ENCODE results near the gene PTPRN2. TPM values are rescaled to one million over a fixed set of nuclear protein-coding genes. Genes with fewer than 3 reads are reported as not detected.

PTPRN2 gene
- total RNA-seq, 1 experiment from 2014 or later, result 0.11 TPM

GRCh38 chr7:157675427-157675927 lies 912.1 kb downstream of the PTPRN2 start:
- Histone ChIP-seq H3K9me3 (ENCODE audit: low read depth, low read length, poor library complexity, severe bottlenecking) (no peaks in the 10 kb centered on the region), H3K27ac (ENCODE audit: low read depth, low read length, poor library complexity, severe bottlenecking) (no peak overlapping the region), H3K4me3 (ENCODE audit: low read depth, low read length, poor library complexity, severe bottlenecking) (no peak overlapping the region), H3K27me3 (replicated peaks; ENCODE audit: insufficient read depth, low read depth, low read length, poor library complexity) (peaks cover 64% of the 10 kb centered on the region), H3K36me3 (ENCODE audit: insufficient read depth, low read length, poor library complexity, severe bottlenecking) (no peaks in the 10 kb centered on the region), H3K4me1 (ENCODE audit: insufficient read depth, low read length, poor library complexity, severe bottlenecking) (peaks cover 4% of the 10 kb centered on the region)
- POLR2A ChIA-PET (ENCODE audit: low non-redundant PET), result no interaction called here
- intact Hi-C loops (cut with micrococcal nuclease; ENCODE audit: unreplicated experiment), result no loop called here
- DNase-seq (ENCODE audit: low spot score), result no peak
- CTCF ChIA-PET, result no interaction called here
- no TSS peak for BruUV-seq (replicated peaks)
- TF ChIP-seq EZH2 (IDR thresholded peaks at IDR 0.05; ENCODE audit: borderline replicate concordance, low read depth, low read length, poor library complexity, severe bottlenecking) (no peak), CTCF (conservative IDR thresholded peaks at IDR 0.05; ENCODE audit: low read depth, low read length) (no peak)

GRCh38 chr7:157674715-157675426 lies 912.8 kb downstream of the PTPRN2 start:
- Histone ChIP-seq H3K4me1 (ENCODE audit: insufficient read depth, low read length, poor library complexity, severe bottlenecking) (peaks cover 4% of the 10 kb centered on the region), H3K27ac (ENCODE audit: low read depth, low read length, poor library complexity, severe bottlenecking) (no peak overlapping the region), H3K4me3 (ENCODE audit: low read depth, low read length, poor library complexity, severe bottlenecking) (no peak overlapping the region), H3K36me3 (ENCODE audit: insufficient read depth, low read length, poor library complexity, severe bottlenecking) (no peaks in the 10 kb centered on the region), H3K9me3 (ENCODE audit: low read depth, low read length, poor library complexity, severe bottlenecking) (no peaks in the 10 kb centered on the region), H3K27me3 (replicated peaks; ENCODE audit: insufficient read depth, low read depth, low read length, poor library complexity) (peaks cover 57% of the 10 kb centered on the region)
- intact Hi-C loops (cut with micrococcal nuclease; ENCODE audit: unreplicated experiment), result no loop called here
- ChIA-PET CTCF (no interaction called here), POLR2A (ENCODE audit: low non-redundant PET) (no interaction called here)
- TF ChIP-seq CTCF (conservative IDR thresholded peaks at IDR 0.05; ENCODE audit: low read depth, low read length), result no peak
- TF ChIP-seq EZH2 (IDR thresholded peaks at IDR 0.05; ENCODE audit: borderline replicate concordance, low read depth, low read length, poor library complexity, severe bottlenecking), result no peak
- no TSS peak for BruUV-seq (replicated peaks)
- DNase-seq (ENCODE audit: low spot score), result no peak

GRCh38 chr7:157674027-157674714 lies 913.5 kb downstream of the PTPRN2 start:
- ChIA-PET CTCF (no interaction called here), POLR2A (ENCODE audit: low non-redundant PET) (no interaction called here)
- intact Hi-C loops (cut with micrococcal nuclease; ENCODE audit: unreplicated experiment), result no loop called here
- Histone ChIP-seq H3K27ac (ENCODE audit: low read depth, low read length, poor library complexity, severe bottlenecking) (no peak overlapping the region), H3K4me3 (ENCODE audit: low read depth, low read length, poor library complexity, severe bottlenecking) (no peak overlapping the region), H3K4me1 (ENCODE audit: insufficient read depth, low read length, poor library complexity, severe bottlenecking) (peaks cover 4% of the 10 kb centered on the region), H3K9me3 (ENCODE audit: low read depth, low read length, poor library complexity, severe bottlenecking) (no peaks in the 10 kb centered on the region), H3K27me3 (replicated peaks; ENCODE audit: insufficient read depth, low read depth, low read length, poor library complexity) (peaks cover 50% of the 10 kb centered on the region), H3K36me3 (ENCODE audit: insufficient read depth, low read length, poor library complexity, severe bottlenecking) (no peaks in the 10 kb centered on the region)
- no TSS peak for BruUV-seq (replicated peaks)
- DNase-seq (ENCODE audit: low spot score), result no peak
- TF ChIP-seq EZH2 (IDR thresholded peaks at IDR 0.05; ENCODE audit: borderline replicate concordance, low read depth, low read length, poor library complexity, severe bottlenecking) (no peak), CTCF (conservative IDR thresholded peaks at IDR 0.05; ENCODE audit: low read depth, low read length) (no peak)

All from A673 (cell line).